Measurements from ENCODE around the gene IFFO2. TPM values are rescaled to one million over a fixed set of nuclear protein-coding genes. Genes with fewer than 3 reads are reported as not detected.

The IFFO2 gene
- total RNA-seq, 3 donors from 2014 or later: 5.8 to 35.3 (median 34.4) TPM

GRCh38 chr1:18931730-18932129 is 24.7 kb downstream of the IFFO2 start:
- H3K27ac ChIP-seq: peak overlapping the region in 1 of 2 donors; percentile 25
- H3K27me3 ChIP-seq: no peaks in the 10 kb centered on the region
- TF ChIP-seq CTCF (IDR thresholded peaks at IDR 0.05) (no peak), POLR2AphosphoS5 (IDR thresholded peaks at IDR 0.05) (no peak), POLR2A (IDR thresholded peaks at IDR 0.05) (no peak)
- H3K9me3 ChIP-seq: no peaks in the 10 kb centered on the region
- no peak overlapping the region for H3K4me3 ChIP-seq
- intact Hi-C loops (cut with DNase I; ENCODE audit: low total_unique reads): no loop called here
- H3K36me3 ChIP-seq: no peaks in the 10 kb centered on the region
- DNase-seq (ENCODE audit: low spot score in 2 of 2): no peak
- peaks cover 19 to 20% of the 10 kb centered on the region in 2 donors for H3K4me1 ChIP-seq

GRCh38 chr1:18929686-18930085 is 26.8 kb downstream of the IFFO2 start:
- Histone ChIP-seq H3K4me3 (no peak overlapping the region), H3K4me1 (peaks cover 20 to 23% of the 10 kb centered on the region in 2 donors), H3K9me3 (no peaks in the 10 kb centered on the region), H3K27ac (no peak overlapping the region), H3K36me3 (no peaks in the 10 kb centered on the region), H3K27me3 (no peaks in the 10 kb centered on the region)
- intact Hi-C loops (cut with DNase I; ENCODE audit: low total_unique reads): loop anchor here (5.0 kb wide), 1 partner anchor 1247 kb away; no protein-coding TSS in a partner anchor
- no peak for DNase-seq (ENCODE audit: low spot score in 2 of 2)
- TF ChIP-seq CTCF (IDR thresholded peaks at IDR 0.05) (no peak), POLR2AphosphoS5 (IDR thresholded peaks at IDR 0.05) (no peak), POLR2A (IDR thresholded peaks at IDR 0.05) (no peak)

- Histone ChIP-seq H3K27ac (no peak overlapping the region), H3K27me3 (no peaks in the 10 kb centered on the region), H3K4me3 (no peak overlapping the region), H3K4me1 (peaks cover 20 to 23% of the 10 kb centered on the region in 2 donors), H3K9me3 (no peaks in the 10 kb centered on the region), H3K36me3 (no peaks in the 10 kb centered on the region)
- no peak for DNase-seq (ENCODE audit: low spot score in 2 of 2)
- intact Hi-C loops (cut with DNase I; ENCODE audit: low total_unique reads): loop anchor here (5.0 kb wide), 1 partner anchor 1247 kb away; no protein-coding TSS in a partner anchor
- TF ChIP-seq CTCF (IDR thresholded peaks at IDR 0.05) (no peak), POLR2A (IDR thresholded peaks at IDR 0.05) (no peak), POLR2AphosphoS5 (IDR thresholded peaks at IDR 0.05) (no peak)
Observed at GRCh38 chr1:18928985-18929384, 27.5 kb downstream of the IFFO2 start.

GRCh38 chr1:18928406-18928805 is 28.1 kb downstream of the IFFO2 start:
- Histone ChIP-seq H3K4me3 (no peak overlapping the region), H3K27me3 (no peaks in the 10 kb centered on the region), H3K36me3 (no peaks in the 10 kb centered on the region), H3K9me3 (no peaks in the 10 kb centered on the region), H3K27ac (peak overlapping the region in 1 of 2 donors; percentile 89), H3K4me1 (peaks cover 23 to 26% of the 10 kb centered on the region in 2 donors)
- no peak for TF ChIP-seq CTCF (IDR thresholded peaks at IDR 0.05)
- DNase-seq (ENCODE audit: low spot score in 2 of 2): no peak
- intact Hi-C loops (cut with DNase I; ENCODE audit: low total_unique reads): loop anchor here (5.0 kb wide), 1 partner anchor 1246 kb away; no protein-coding TSS in a partner anchor

GRCh38 chr1:18927654-18928272 is 28.7 kb downstream of the IFFO2 start:
- intact Hi-C loops (cut with DNase I; ENCODE audit: low total_unique reads): loop anchor here (5.0 kb wide), 1 partner anchor 1245 kb away; no protein-coding TSS in a partner anchor
- Histone ChIP-seq H3K36me3 (no peaks in the 10 kb centered on the region), H3K27me3 (no peaks in the 10 kb centered on the region), H3K4me3 (peak overlapping the region in 1 of 3 donors; percentile 45), H3K4me1 (peaks cover 24 to 33% of the 10 kb centered on the region in 2 donors), H3K9me3 (no peaks in the 10 kb centered on the region), H3K27ac (peak overlapping the region; percentile 68 to 89)
- DNase-seq (ENCODE audit: low spot score in 2 of 2): no peak
- no peak for TF ChIP-seq POLR2AphosphoS5 (IDR thresholded peaks at IDR 0.05)
- TF ChIP-seq CTCF (IDR thresholded peaks at IDR 0.05): no peak
- no peak for TF ChIP-seq POLR2A (IDR thresholded peaks at IDR 0.05)
